NCI-H1436 treated with DMSO at 0.1 percent for 48 hours (cell line): Measurements from ENCODE around the gene CXCL14.

ENCODE experiments used
- DNase-seq: peaks from one replicate; lab custom pipeline; 2025; lab: John Stamatoyannopoulos, UW

Gene CXCL14, protein sequence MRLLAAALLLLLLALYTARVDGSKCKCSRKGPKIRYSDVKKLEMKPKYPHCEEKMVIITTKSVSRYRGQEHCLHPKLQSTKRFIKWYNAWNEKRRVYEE

GRCh38 chr5:135578685-135579341 lies at the start of gene CXCL14:
Gene CXCL14, minus strand, starts transcription at chr5:135578991. Its CDS starts 213 bp downstream, at chr5:135578778.
- no peak for DNase-seq

- no peak for DNase-seq
Measured at GRCh38 chr5:135626636-135627035, 47.8 kb upstream of the CXCL14 start.

- no peak for DNase-seq
Measured at GRCh38 chr5:135625961-135626360, 47.2 kb upstream of the CXCL14 start.

DNA sequence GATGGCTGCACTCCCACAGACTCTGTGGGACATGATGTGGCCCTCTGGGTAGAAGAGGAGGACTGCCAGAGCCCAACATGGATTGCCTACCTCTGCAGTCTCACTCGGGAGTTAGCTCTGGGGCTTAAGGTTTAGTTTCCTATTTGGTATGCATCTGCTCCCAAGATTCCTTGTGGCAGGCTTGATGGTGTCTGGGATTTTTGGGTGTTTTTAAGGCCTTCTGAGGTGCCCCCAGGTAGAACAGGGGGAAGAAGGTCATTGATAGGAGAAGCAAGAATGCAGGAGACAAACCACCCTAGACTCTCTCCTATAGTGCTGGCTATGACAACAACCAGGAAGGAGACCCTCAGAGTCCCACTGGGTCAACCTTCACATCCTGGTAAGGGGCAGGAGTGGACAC lies 46.7 kb upstream of the CXCL14 start:
- DNase-seq: no peak

DNA sequence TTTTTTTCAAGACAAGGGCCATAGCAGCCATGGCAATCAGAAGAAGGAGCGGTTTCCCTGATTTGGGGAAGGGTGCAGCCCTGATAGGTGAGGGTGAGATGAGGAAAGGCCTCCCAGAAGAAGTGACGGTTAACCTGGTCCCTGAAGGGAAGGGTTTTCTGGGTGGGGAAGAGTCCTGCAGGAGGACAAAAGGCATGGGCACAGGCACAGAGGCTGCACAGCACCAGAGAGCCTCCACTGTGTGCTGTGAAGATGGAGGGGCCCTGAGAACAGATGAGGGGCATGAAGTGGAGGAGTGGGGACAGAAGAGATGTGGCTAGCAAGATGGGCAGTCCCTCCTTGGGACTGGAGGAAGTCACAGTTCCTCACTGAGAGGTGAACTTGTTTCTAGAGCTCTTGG lies 46.3 kb upstream of the CXCL14 start:
- no peak for DNase-seq

DNA sequence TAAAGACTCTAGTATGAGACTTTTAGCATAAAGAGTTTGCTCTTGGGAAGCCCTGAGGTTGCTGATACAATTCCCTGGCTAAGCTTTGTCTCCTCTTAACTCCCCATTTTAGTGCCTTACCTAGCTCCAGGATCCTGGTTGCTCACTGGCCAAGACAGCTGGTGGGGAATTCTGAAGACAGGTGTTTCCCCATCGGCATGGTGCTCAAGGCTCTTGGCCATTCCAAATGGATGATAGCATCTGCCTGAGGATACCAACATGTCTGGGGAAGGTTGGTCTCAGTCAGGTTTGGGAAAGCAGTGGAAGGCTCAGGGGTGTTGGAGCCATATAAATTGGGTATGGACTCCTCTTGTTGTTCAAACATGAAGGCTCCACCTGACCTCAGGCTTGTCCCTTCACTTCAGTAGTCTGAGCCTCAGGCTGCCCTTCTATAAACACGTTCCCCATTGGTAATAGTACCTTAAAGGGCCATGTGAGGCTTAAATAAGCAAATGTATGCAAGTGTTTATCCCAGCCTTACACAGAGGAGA lies 44.5 kb upstream of the CXCL14 start:
- DNase-seq: no peak

DNA sequence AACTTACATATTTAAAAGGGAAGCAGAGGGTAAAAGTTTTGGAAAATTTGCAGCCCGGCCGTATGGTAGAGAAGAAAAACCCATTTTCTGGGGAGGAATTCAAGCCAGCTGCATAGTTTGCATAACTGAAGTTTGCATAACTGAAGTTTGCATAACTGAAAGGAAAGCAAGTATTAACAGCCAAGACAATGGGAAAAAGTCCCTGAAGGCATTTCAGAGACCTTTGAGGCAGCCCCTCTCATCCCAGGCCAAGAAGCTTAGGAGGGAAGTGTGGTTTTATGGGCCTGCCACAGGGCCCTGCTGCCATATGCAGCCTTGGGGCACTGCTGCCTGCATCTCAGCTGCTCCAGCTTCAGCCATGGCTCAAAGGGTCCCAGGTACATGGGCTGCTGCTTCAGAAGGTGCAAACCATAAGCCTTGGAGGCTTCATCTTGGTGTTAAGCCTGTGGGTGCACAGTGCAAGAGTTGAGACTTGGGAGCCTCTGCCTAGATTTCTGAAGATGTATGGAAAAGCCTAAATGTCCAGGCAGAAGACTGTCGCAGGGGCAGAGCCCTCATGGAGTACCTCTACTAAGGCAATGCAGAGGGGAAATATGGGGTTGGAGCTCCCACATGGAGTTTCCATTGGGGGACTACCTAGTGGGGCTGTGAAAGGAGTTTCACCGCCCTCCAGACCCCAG lies 36.9 kb upstream of the CXCL14 start:
- DNase-seq: no peak

DNA sequence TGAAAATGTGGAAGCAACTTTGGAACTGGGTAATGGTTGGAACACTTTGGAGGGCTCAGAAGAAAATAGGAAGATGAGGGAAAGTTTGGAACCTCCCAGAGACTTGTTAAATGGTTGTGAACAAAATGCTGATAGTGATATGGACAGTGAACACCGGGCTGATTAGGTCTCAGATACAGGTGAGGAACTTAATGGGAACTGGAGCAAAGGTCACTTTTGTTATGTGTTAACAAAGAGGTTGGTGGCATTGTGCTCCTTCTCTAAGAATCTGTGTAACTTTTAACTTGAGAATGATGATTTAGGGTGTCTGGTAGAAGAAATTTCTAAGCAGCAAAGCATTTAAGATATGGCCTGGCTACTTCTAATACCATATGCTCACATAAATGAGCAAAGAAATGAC lies 36.4 kb upstream of the CXCL14 start:
- no peak for DNase-seq

- DNase-seq: no peak
Measured at GRCh38 chr5:135609981-135610380, 31.2 kb upstream of the CXCL14 start.

GRCh38 chr5:135608761-135609443 lies 30.1 kb upstream of the CXCL14 start:
- no peak for DNase-seq

- no peak for DNase-seq
Measured at GRCh38 chr5:135608361-135608760, 29.6 kb upstream of the CXCL14 start.

- DNase-seq: no peak
Measured at GRCh38 chr5:135606431-135606830, 27.6 kb upstream of the CXCL14 start.

- DNase-seq: no peak
Measured at GRCh38 chr5:135605221-135605620, 26.4 kb upstream of the CXCL14 start.

DNA sequence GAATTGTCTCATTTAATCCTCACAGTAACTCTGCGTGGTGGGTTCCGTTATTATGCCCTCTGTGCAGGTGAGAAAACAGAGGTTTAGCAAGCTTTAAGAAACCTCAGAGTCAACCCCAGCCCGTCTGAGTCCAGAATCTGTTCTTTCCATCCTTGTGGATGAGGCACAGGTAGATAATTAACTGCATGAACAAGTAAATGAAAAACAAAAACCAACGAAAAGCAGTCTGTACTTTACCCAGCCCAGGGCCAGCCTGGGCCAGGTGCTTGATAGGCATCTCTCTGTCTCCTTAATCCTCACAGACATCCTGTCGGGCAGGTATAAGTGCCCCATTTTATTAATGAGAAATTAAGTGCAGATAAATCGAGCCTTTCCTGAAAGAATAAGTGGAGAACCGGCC lies 25.3 kb upstream of the CXCL14 start:
- DNase-seq: no peak

DNA sequence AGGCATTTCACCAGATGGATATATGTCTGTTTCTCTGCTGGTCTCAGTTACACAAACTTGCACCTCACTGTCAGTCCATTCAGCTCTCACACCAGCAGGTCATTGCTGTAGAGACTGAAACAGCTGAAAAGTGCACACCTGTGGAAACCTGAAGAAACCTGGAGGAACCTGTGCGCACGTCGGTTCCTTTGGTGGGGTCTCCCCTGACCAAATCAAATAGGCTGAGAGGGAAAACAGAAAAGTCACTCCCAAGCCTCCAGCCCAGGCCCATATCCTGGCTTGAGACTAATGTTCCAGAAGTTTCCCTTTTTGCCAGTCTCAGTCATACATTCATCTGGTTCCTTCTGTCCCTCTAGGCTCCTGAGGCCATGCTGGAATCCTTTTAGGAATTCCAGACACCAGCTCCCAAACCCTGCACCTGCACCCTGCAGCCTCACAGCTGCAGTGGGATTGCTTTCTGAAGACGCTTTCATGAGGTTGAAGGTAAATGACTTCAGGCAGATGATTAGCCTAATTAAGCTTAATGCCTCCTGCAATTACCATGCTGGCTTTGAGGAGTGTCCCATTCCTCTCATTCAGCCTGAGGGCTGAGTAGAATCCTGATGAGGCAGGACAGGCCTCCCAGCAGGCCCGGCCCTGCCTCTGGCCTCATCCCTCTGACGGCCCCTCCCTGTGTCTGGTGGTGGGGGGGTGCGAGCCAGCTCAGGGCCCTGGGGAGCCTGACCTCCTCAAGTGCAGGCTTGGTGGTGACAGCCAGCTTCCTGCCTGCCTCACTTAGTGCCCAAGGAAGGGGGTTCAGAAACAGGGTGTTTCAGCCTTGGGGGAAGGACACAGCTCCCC lies 24.3 kb upstream of the CXCL14 start:
- DNase-seq: peak; percentile 53

DNA sequence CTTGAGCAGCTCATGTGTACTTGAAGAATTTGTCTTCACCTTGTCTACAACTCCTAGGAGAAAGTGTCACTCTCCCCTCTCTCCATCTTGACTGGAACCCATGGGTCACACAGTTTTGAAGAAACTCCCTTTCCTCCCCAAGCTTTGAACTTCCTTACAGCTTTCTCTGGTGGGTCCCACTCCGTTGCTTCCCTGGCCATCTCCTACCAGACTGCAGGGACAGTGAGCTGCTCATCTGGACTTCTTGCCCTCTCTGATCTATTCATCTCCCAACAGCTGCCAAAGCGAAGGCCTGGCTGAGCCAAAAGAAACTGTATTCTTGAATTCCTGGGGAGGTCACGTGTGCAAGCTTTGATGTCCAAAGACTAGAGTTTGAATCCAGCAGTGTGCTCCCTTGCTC lies 22.7 kb upstream of the CXCL14 start:
- no peak for DNase-seq

- no peak for DNase-seq
Measured at GRCh38 chr5:135600971-135601381, 22.2 kb upstream of the CXCL14 start.

GRCh38 chr5:135600152-135600570 lies 21.4 kb upstream of the CXCL14 start:
- DNase-seq: no peak

- no peak for DNase-seq
Measured at GRCh38 chr5:135599421-135600151, 20.8 kb upstream of the CXCL14 start.

DNA sequence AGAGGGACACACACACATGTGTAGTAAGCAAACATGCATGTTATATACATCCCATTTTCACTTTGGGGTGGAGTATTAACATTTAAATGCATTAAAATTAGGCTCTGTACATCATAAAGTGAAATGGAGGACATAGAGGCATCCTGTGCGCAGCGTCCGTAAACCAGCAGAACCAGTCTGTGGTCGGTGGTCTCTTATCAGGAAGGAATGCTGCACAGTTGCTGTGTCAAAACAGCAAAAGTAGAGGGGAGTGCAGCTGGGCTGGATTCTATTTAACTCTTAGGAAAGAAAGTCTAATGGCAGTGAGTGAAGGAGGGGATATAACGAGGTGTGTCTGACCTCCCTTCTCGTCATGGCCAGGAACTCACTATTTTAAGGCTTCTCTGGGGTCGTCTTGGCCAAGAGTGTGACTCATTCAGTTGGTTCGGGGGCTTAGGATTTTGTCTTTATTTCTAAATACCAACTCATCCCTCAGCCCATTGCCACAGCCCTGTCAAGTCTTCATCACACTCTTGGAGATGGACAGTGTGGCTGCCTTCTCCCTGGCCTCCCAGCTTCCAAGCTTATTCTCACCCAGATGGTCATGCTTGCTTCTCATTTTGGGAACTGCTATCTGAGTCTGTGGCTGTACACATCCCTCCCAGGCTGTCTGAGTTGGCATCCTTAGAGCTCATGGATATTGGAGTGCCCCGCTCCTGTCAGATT lies 20.1 kb upstream of the CXCL14 start:
- no peak for DNase-seq

DNA sequence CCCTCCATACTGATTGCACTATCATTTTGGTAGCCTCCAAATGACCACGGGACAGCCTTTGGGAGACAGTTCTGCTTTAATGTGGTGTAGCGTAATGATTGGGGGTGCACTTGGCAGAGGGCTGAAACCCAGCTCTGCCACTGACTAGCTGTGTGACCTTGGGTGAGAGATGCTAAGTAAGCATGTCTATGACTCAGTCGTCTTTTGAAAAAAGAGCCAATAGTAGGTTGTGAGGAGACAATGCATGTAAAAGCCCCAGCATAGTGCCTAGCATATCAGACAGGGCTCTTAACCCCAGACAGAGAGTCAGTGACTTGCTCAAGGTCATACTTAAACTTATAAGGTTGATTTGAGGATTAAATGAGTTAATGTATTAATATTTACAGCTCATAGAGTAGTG lies 18.0 kb upstream of the CXCL14 start:
- DNase-seq: no peak
